SK-N-SH (cell line): ENCODE measurements around the gene LNPEP. TPM values are rescaled to one million over a fixed set of nuclear protein-coding genes. Genes with fewer than 3 reads are reported as not detected.
A peak's percentile ranks its signal among the peaks of the same experiment; 100 is the strongest.

Experiments used
- CTCF ChIA-PET: fragments of 300-600, 350-600 bp; formaldehyde crosslinking; extraction: SDS; loops from one replicate; lab custom pipeline; 2021; lab: Yijun Ruan, JAX
- POLR2A ChIA-PET: fragments of 350-600 bp; sonication (Branson Sonifier 250); formaldehyde crosslinking; extraction: SDS; loops from one replicate; lab custom pipeline; 2020; ENCODE audit warnings: antibody characterized with exemption, inconsistent platforms; lab: Yijun Ruan, JAX
- DNase-seq: peaks from one replicate; pipeline ENCODE4 v3.0.0; 2012
- H2AFZ ChIP-seq: fragments of 200-600 bp; sonication (generic); 2 replicates; pipeline ENCODE4 v1.8.1; 2016; ENCODE audit warnings: antibody characterized with exemption, mild to moderate bottlenecking, low read depth
- H3F3A ChIP-seq: fragments of 200-600 bp; sonication (generic); replicated peaks from 2 replicates; pipeline ENCODE3; 2016; ENCODE audit warnings: antibody characterized with exemption, mild to moderate bottlenecking; ENCODE audit not compliant: insufficient read depth
- H3K27ac ChIP-seq, 2 experiments: fragments of 200-500 bp in 1 of 2; fragments of 200-600 bp in 1 of 2; sonication (Bioruptor generic) in 1 of 2; sonication (generic), shearing (Covaris generic) in 1 of 2; 2 replicates each; pipeline versions ENCODE4 v1.5.1 to v1.6.1; 2014 to 2016; ENCODE audit warnings: low read depth in 2 of 2, inconsistent platforms in 1 of 2, low read length in 1 of 2, mild to moderate bottlenecking in 1 of 2, mixed read lengths in 1 of 2
- H3K27me3 ChIP-seq: fragments of 200-600 bp; sonication (generic), shearing (Covaris generic); 2 replicates; pipeline ENCODE4 v1.6.1; 2016; ENCODE audit warnings: mixed run types; ENCODE audit not compliant: insufficient read depth
- H3K36me3 ChIP-seq, 2 experiments: fragments of 200-500 bp in 1 of 2; fragments of 200-600 bp in 1 of 2; sonication (Bioruptor generic) in 1 of 2; sonication (generic) in 1 of 2; replicated peaks in 1 of 2; 2 replicates each; pipeline versions ENCODE3 to v1.5.1; 2014 to 2016; ENCODE audit warnings: low read length in 1 of 2, mild to moderate bottlenecking in 1 of 2; ENCODE audit not compliant: insufficient read depth in 2 of 2, control insufficient read depth in 1 of 2
- H3K4me1 ChIP-seq, 2 experiments: fragments of 200-500 bp in 1 of 2; fragments of 200-600 bp in 1 of 2; sonication (Bioruptor generic) in 1 of 2; sonication (generic), shearing (Covaris generic) in 1 of 2; 2 replicates each; pipeline versions ENCODE4 v1.5.1 to v1.6.1; 2014 to 2016; ENCODE audit warnings: low read depth in 1 of 2, low read length in 1 of 2, mixed run types in 1 of 2; ENCODE audit not compliant: insufficient read depth in 2 of 2, control insufficient read depth in 1 of 2
- H3K4me2 ChIP-seq: fragments of 200-600 bp; sonication (generic), shearing (Covaris generic); 2 replicates; pipeline ENCODE4 v1.6.1; 2017; ENCODE audit warnings: mixed run types
- H3K4me3 ChIP-seq, 2 experiments: fragments of 200-500 bp in 1 of 2; fragments of 200-600 bp in 1 of 2; sonication (Bioruptor generic) in 1 of 2; sonication (generic), shearing (Covaris generic) in 1 of 2; 2 replicates each; pipeline versions ENCODE4 v1.5.1 to v1.8.1; 2014 to 2016; ENCODE audit warnings: low read depth in 2 of 2, inconsistent platforms in 1 of 2, low read length in 1 of 2, mild to moderate bottlenecking in 1 of 2, mixed read lengths in 1 of 2, moderate library complexity in 1 of 2
- H3K79me2 ChIP-seq: fragments of 200-600 bp; sonication (generic); 2 replicates; pipeline ENCODE4 v1.8.1; 2017; ENCODE audit warnings: mild to moderate bottlenecking; ENCODE audit not compliant: insufficient read depth
- H3K9ac ChIP-seq: fragments of 200-600 bp; sonication (generic); 2 replicates; pipeline ENCODE4 v1.6.1; 2017; ENCODE audit warnings: mixed run types
- H3K9me2 ChIP-seq: fragments of 200-600 bp; sonication (generic); 2 replicates; pipeline ENCODE4 v1.6.1; 2017; ENCODE audit warnings: mixed run types
- H3K9me3 ChIP-seq: fragments of 200-600 bp; sonication (generic); 2 replicates; pipeline ENCODE4 v1.6.1; 2017; ENCODE audit warnings: mixed run types, mild to moderate bottlenecking, moderate library complexity
- H4K20me1 ChIP-seq: fragments of 200-600 bp; sonication (generic); 2 replicates; pipeline ENCODE4 v1.6.1; 2017; ENCODE audit warnings: mild to moderate bottlenecking, mixed run types; ENCODE audit not compliant: insufficient read depth
- CHD2 ChIP-seq: fragments of 150-350 bp; IDR thresholded peaks from 2 replicates; pipeline ENCODE4 v1.6.1; 2018; ENCODE audit warnings: low read length; ENCODE audit not compliant: partially characterized antibody
- CTCF ChIP-seq: fragments of 200-600 bp; sonication (generic); IDR thresholded peaks from 2 replicates; pipeline ENCODE4 v1.6.1; 2017; ENCODE audit warnings: antibody characterized with exemption, mild to moderate bottlenecking, moderate library complexity
- FOSL2 ChIP-seq: IDR thresholded peaks from 2 replicates; pipeline ENCODE4 v1.4.0; 2012; ENCODE audit warnings: low read depth, mild to moderate bottlenecking, moderate library complexity, borderline replicate concordance
- FOXJ3 ChIP-seq: sonication (generic); formaldehyde crosslinking; IDR thresholded peaks from 2 replicates; pipeline ENCODE4 v1.5.1; 2020; ENCODE audit warnings: mild to moderate bottlenecking, missing genetic modification reagents
- GATA2 ChIP-seq: sonication (generic); formaldehyde crosslinking; IDR thresholded peaks from 2 replicates; pipeline ENCODE4 v1.5.0; 2020; ENCODE audit warnings: mild to moderate bottlenecking, missing genetic modification reagents
- IRF3 ChIP-seq: fragments of 150-350 bp; IDR thresholded peaks from 2 replicates; pipeline ENCODE4 v1.6.1; 2016; ENCODE audit warnings: mild to moderate bottlenecking, low read depth, low read length
- JUND ChIP-seq: IDR thresholded peaks from 2 replicates; pipeline ENCODE4 v1.4.0; 2012
- MAX ChIP-seq: IDR thresholded peaks from 2 replicates; pipeline ENCODE4 v1.4.0; 2012; ENCODE audit warnings: low read depth
- PBX3 ChIP-seq: IDR thresholded peaks from 2 replicates; pipeline ENCODE4; 2012
- REST ChIP-seq: IDR thresholded peaks from 2 replicates; pipeline ENCODE4 v1.6.1; 2012; ENCODE audit warnings: mild to moderate bottlenecking, low read depth, low read length, moderate library complexity
- RFX5 ChIP-seq: IDR thresholded peaks from 2 replicates; pipeline ENCODE4 v1.6.1; 2012; ENCODE audit warnings: mild to moderate bottlenecking, improper control_type of control experiment, low read length
- RXRA ChIP-seq: IDR thresholded peaks from 2 replicates; pipeline ENCODE4 v1.4.0; 2012; ENCODE audit warnings: low read depth, mild to moderate bottlenecking, borderline replicate concordance
- SMC3 ChIP-seq: IDR thresholded peaks from 2 replicates; pipeline ENCODE4 v1.6.1; 2012; ENCODE audit warnings: low read depth, low read length, improper control_type of control experiment
- TAF1 ChIP-seq: IDR thresholded peaks from 2 replicates; pipeline ENCODE4 v1.6.1; 2012; ENCODE audit warnings: low read depth, mild to moderate bottlenecking, low read length, moderate library complexity, borderline replicate concordance
- ZBTB33 ChIP-seq: IDR thresholded peaks from 2 replicates; pipeline ENCODE4 v1.4.0; 2012; ENCODE audit warnings: low read depth, borderline replicate concordance
- WGBS: methylation state at CpG from one replicate; pipeline ENCODE4 v1.1.6; 2017; ENCODE audit warnings: low lambda C conversion rate; 5-methylcytosine and 5-hydroxymethylcytosine counted together
- polyA plus RNA-seq, 3 experiments: library from polyadenylated mRNA; depleted of rRNA; stranded (reverse); fragments of >200 nt; gene quantifications; 2 replicates each; pipeline ENCODE4 v1.2.3, GENCODE V29; 2012

Gene LNPEP
- polyA plus RNA-seq, 1 of the 3 experiments (the other 2 are of a cell fraction) = 4.3 TPM

- ChIA-PET POLR2A (no interaction called here), CTCF (interaction anchor here (0.6 kb wide), 1 partner anchor 56 kb away, joined by 3 read pairs; no protein-coding TSS in a partner anchor)
- no peaks in the 10 kb centered on the region for H3K9me2 ChIP-seq
- H3K36me3 ChIP-seq = no peaks in the 10 kb centered on the region
- no peaks in the 10 kb centered on the region for H3K9me3 ChIP-seq
- no peaks in the 10 kb centered on the region for H3K79me2 ChIP-seq
- no peak overlapping the region for H3K4me3 ChIP-seq
- H3K4me2 ChIP-seq = no peak overlapping the region
- peaks cover 6 to 9% of the 10 kb centered on the region in 2 experiments; a peak in 2 of 4 replicates for H3K4me1 ChIP-seq
- WGBS = 85% methylated on average over 3 of the region's 3 CpGs
- no peak for TF ChIP-seq FOSL2
- TF ChIP-seq FOXJ3 (CRISPR knock-in tag) = no peak
- no peak for TF ChIP-seq RXRA
- TF ChIP-seq CHD2 = no peak
- no peak for TF ChIP-seq MAX
- no peak for TF ChIP-seq PBX3
- H3K9ac ChIP-seq = no peak overlapping the region
- H2AFZ ChIP-seq = no peak overlapping the region; the same call in 1 of the 2 replicates
- no peak for DNase-seq
- H4K20me1 ChIP-seq = no peaks in the 10 kb centered on the region
- H3K27ac ChIP-seq = peak overlapping the region in 1 of 2 experiments; percentile 44; a peak in 2 of 4 replicates
- no peaks in the 10 kb centered on the region for H3F3A ChIP-seq
- H3K27me3 ChIP-seq = no peaks in the 10 kb centered on the region
Measured at GRCh38 chr5:96920744-96921355, 15.0 kb upstream of the LNPEP start.

- no peaks in the 10 kb centered on the region for H3K36me3 ChIP-seq
- ChIA-PET POLR2A (no interaction called here), CTCF (no interaction called here)
- H3K4me2 ChIP-seq = no peak overlapping the region
- no peak overlapping the region for H3K9ac ChIP-seq
- 96% methylated on average over 12 of the region's 12 CpGs for WGBS
- H3K27me3 ChIP-seq = no peaks in the 10 kb centered on the region
- no peak overlapping the region for H3K4me3 ChIP-seq
- H3K9me3 ChIP-seq = no peaks in the 10 kb centered on the region
- DNase-seq = no peak
- no peak overlapping the region for H2AFZ ChIP-seq
- no peaks in the 10 kb centered on the region for H3F3A ChIP-seq
- no peaks in the 10 kb centered on the region for H3K9me2 ChIP-seq
- H4K20me1 ChIP-seq = no peaks in the 10 kb centered on the region
- peaks cover 6 to 9% of the 10 kb centered on the region in 2 experiments; a peak in 2 of 4 replicates for H3K4me1 ChIP-seq
- no peaks in the 10 kb centered on the region for H3K79me2 ChIP-seq
- H3K27ac ChIP-seq = no peak overlapping the region
- TF ChIP-seq REST (no peak), CTCF (no peak), TAF1 (no peak), GATA2 (no peak), SMC3 (no peak), ZBTB33 (no peak), FOXJ3 (CRISPR knock-in tag) (no peak), JUND (no peak), IRF3 (no peak), RFX5 (no peak)
Measured at GRCh38 chr5:96922499-96923244, 13.2 kb upstream of the LNPEP start.
